B cell (primary cell): ENCODE measurements around the gene LHX1. TPM values are rescaled to one million over a fixed set of nuclear protein-coding genes. Genes with fewer than 3 reads are reported as not detected.
A peak's percentile ranks its signal among the peaks of the same experiment; 100 is the strongest.

Experiments used
- ATAC-seq: fragments of 200-7000 bp; cut with Tn5 transposase; one replicate; pipeline ENCODE4 v1.10.0; 2021; ENCODE audit warnings: low read depth, mild to moderate bottlenecking, moderate number of reproducible peaks, moderate library complexity
- CTCF ChIA-PET: fragments of 350-600 bp; sonication (Branson Sonifier 250); formaldehyde crosslinking; loops from one replicate; lab custom pipeline; 2021; ENCODE audit warnings: antibody characterized with exemption, inconsistent platforms; lab: Charles Lee
- POLR2A ChIA-PET: fragments of 350-600 bp; sonication (Branson Sonifier 250); formaldehyde crosslinking; loops from one replicate; lab custom pipeline; 2021; ENCODE audit warnings: antibody characterized with exemption; lab: Charles Lee
- DNase-seq: peaks from one replicate; pipeline ENCODE4 v3.0.0; 2013
- H2AFZ ChIP-seq: 2 replicates; pipeline ENCODE4 v1.6.1; 2012; ENCODE audit warnings: mild to moderate bottlenecking, low read depth, low read length; ENCODE audit not compliant: insufficient read depth, poor library complexity, severe bottlenecking
- H3K27ac ChIP-seq, 2 donors: 1 replicate in 1 of 2; 2 replicates in 1 of 2; pipeline ENCODE4 v1.5.1; 2012 to 2013; ENCODE audit warnings: low read length in 2 of 2, mild to moderate bottlenecking in 2 of 2, moderate library complexity in 1 of 2
- H3K27me3 ChIP-seq, 4 experiments: fragments of 200-600 bp in 1 of 4; sonication (generic) in 1 of 4; replicated peaks in 1 of 4; 1 replicate in 2 of 4; 2 replicates in 2 of 4; pipeline versions ENCODE4 v1.6.1 to v1.7.0; 2013 to 2016; ENCODE audit warnings: low read length in 3 of 4, mild to moderate bottlenecking in 2 of 4, mixed read lengths in 1 of 4, moderate library complexity in 1 of 4; ENCODE audit not compliant: insufficient read depth in 4 of 4, control insufficient read depth in 3 of 4; ENCODE audit errors: control extremely low read depth in 1 of 4
- H3K36me3 ChIP-seq, 2 experiments: replicated peaks in 1 of 2; 1 replicate in 1 of 2; 2 replicates in 1 of 2; pipeline versions ENCODE4 v1.6.1 to v1.7.1; 2013; ENCODE audit warnings: low read length in 1 of 2; ENCODE audit not compliant: insufficient read depth in 2 of 2, control insufficient read depth in 1 of 2; ENCODE audit errors: control extremely low read depth in 1 of 2, extremely low read depth in 1 of 2
- H3K4me1 ChIP-seq, 2 donors: fragments of 200-600 bp in 1 of 2; sonication (generic) in 1 of 2; 1 replicate in 1 of 2; 2 replicates in 1 of 2; pipeline versions ENCODE4 v1.5.1 to v1.6.1; 2013 to 2017; ENCODE audit warnings: low read length in 2 of 2; ENCODE audit not compliant: control insufficient read depth in 2 of 2, insufficient read depth in 2 of 2
- H3K4me2 ChIP-seq: replicated peaks from 2 replicates; pipeline ENCODE3; 2012; ENCODE audit warnings: mild to moderate bottlenecking, low read depth, low read length; ENCODE audit not compliant: poor library complexity, severe bottlenecking
- H3K4me3 ChIP-seq, 5 experiments: fragments of 200-600 bp in 1 of 5; sonication (generic) in 1 of 5; 1 replicate in 3 of 5; 2 replicates in 2 of 5; pipeline versions ENCODE4 v1.5.1 to v1.7.0; 2011 to 2016; ENCODE audit warnings: low read length in 4 of 5, mild to moderate bottlenecking in 4 of 5, low read depth in 2 of 5, control low read depth in 1 of 5, moderate library complexity in 1 of 5; ENCODE audit not compliant: insufficient read depth in 1 of 5; ENCODE audit errors: control extremely low read depth in 1 of 5, extremely low read depth in 1 of 5
- H3K79me2 ChIP-seq: fragments of 200-600 bp; sonication (generic); one replicate; pipeline ENCODE4 v1.6.0; 2016; ENCODE audit warnings: low read length; ENCODE audit not compliant: control insufficient read depth, insufficient read depth
- H3K9ac ChIP-seq: fragments of 200-600 bp; sonication (generic); 2 replicates; pipeline ENCODE4 v1.6.1; 2017; ENCODE audit warnings: mild to moderate bottlenecking, low read length, moderate library complexity
- H3K9me3 ChIP-seq, 3 donors: one replicate each; pipeline versions ENCODE4 v1.6.1 to v1.7.1; 2013; ENCODE audit warnings: low read length in 2 of 3; ENCODE audit not compliant: control insufficient read depth in 2 of 3, insufficient read depth in 1 of 3; ENCODE audit errors: control extremely low read depth in 1 of 3
- H4K20me1 ChIP-seq: 2 replicates; pipeline ENCODE4 v1.6.0; 2012; ENCODE audit warnings: mild to moderate bottlenecking, low read length; ENCODE audit not compliant: insufficient read depth, control insufficient read depth, poor library complexity, severe bottlenecking
- H3K27ac Mint-ChIP-seq: one replicate; pipeline ENCODE4 v1.8.0; 2021; ENCODE audit warnings: mixed read lengths
- H3K27me3 Mint-ChIP-seq: one replicate; pipeline ENCODE4 v1.8.0; 2021; ENCODE audit warnings: mixed read lengths
- H3K4me1 Mint-ChIP-seq: one replicate; pipeline ENCODE4 v1.8.0; 2021; ENCODE audit warnings: mixed read lengths
- H3K4me3 Mint-ChIP-seq: one replicate; pipeline ENCODE4 v1.8.0; 2021; ENCODE audit warnings: mixed read lengths
- H3K9me3 Mint-ChIP-seq: one replicate; pipeline ENCODE4 v1.8.0; 2022; ENCODE audit warnings: mixed read lengths; ENCODE audit not compliant: insufficient read depth
- CTCF ChIP-seq: fragments of 200-600 bp; IDR thresholded peaks from one replicate; pipeline ENCODE4 v1.8.0; 2022; ENCODE audit warnings: antibody characterized with exemption, mild to moderate bottlenecking
- EZH2 ChIP-seq: IDR thresholded peaks from 2 replicates; pipeline ENCODE4 v1.6.1; 2012; ENCODE audit warnings: borderline replicate concordance, low read depth, mild to moderate bottlenecking, moderate library complexity, low read length; ENCODE audit not compliant: insufficient read depth, poor library complexity, severe bottlenecking
- WGBS: methylation state at CpG from one replicate; pipeline ENCODE4 v1.1.5; 2013; ENCODE audit warnings: missing lambda C conversion rate; ENCODE audit not compliant: insufficient coverage; 5-methylcytosine and 5-hydroxymethylcytosine counted together
- intact Hi-C: fragments of 100-400 bp; cut with micrococcal nuclease; formaldehyde crosslinking; loops from one replicate; pipeline ENCODE4 v1.10.0; 2022
- polyA plus RNA-seq: library from polyadenylated mRNA; depleted of rRNA; stranded (reverse); fragments of >200 nt; gene quantifications from 2 replicates; pipeline ENCODE4 v1.2.3, GENCODE V29; 2012
- total RNA-seq, 2 donors: library from RNA; stranded (reverse); fragments of 120-200 nt in 1 of 2; gene quantifications; 1 replicate in 1 of 2; 2 replicates in 1 of 2; pipeline versions ENCODE4 v1.2.3 to v1.2.4, GENCODE V29; 2013 to 2022

Gene LHX1
- total and polyA plus RNA-seq, 2 donors (not counting 1 experiment from before 2014, with no cell fraction given) = not detected

- DNase-seq (no peak), ATAC-seq (no peak)
- H3K9ac ChIP-seq = no peak overlapping the region
- Mint-ChIP-seq H3K27ac (no peak overlapping the region), H3K27me3 (peaks cover 47% of the 10 kb centered on the region), H3K9me3 (no peaks in the 10 kb centered on the region), H3K4me3 (no peak overlapping the region), H3K4me1 (peaks cover 29% of the 10 kb centered on the region)
- ChIA-PET CTCF (no interaction called here), POLR2A (no interaction called here)
- peaks cover 0 to 15% (median 0%) of the 10 kb centered on the region in 3 donors for H3K9me3 ChIP-seq
- H3K4me2 ChIP-seq = no peak overlapping the region
- H3K4me3 ChIP-seq = no peak overlapping the region
- 80% methylated on average over 1 of the region's 2 CpGs for WGBS
- TF ChIP-seq CTCF = no peak
- TF ChIP-seq EZH2 = no peak
- peaks cover 25 to 29% of the 10 kb centered on the region in 2 donors for H3K4me1 ChIP-seq
- no peak overlapping the region for H2AFZ ChIP-seq
- intact Hi-C loops = no loop called here
- H3K36me3 ChIP-seq = no peaks in the 10 kb centered on the region
- H3K27me3 ChIP-seq = peaks cover 0 to 51% (median 32%) of the 10 kb centered on the region in 4 experiments
- no peak overlapping the region for H3K27ac ChIP-seq
- H3K79me2 ChIP-seq = no peaks in the 10 kb centered on the region
- H4K20me1 ChIP-seq = no peaks in the 10 kb centered on the region
Measured at GRCh38 chr17:36926701-36927100, 10.6 kb upstream of the LHX1 start.

GRCh38 chr17:36928471-36929345 lies 8.6 kb upstream of the LHX1 start:
- Histone ChIP-seq H3K27me3 (peaks cover 0 to 54% (median 48%) of the 10 kb centered on the region in 4 experiments), H3K4me1 (peaks cover 45 to 48% of the 10 kb centered on the region in 2 donors), H2AFZ (peak overlapping the region; percentile 63), H3K9ac (peak overlapping the region; percentile 59), H3K4me2 (peak overlapping the region; percentile 75), H3K9me3 (peaks cover 0 to 34% (median 0%) of the 10 kb centered on the region in 3 donors), H3K27ac (no peak overlapping the region), H4K20me1 (peaks cover 9% of the 10 kb centered on the region), H3K4me3 (peak overlapping the region in 4 of 5 experiments; percentile 14 to 47 (median 34)), H3K36me3 (no peaks in the 10 kb centered on the region), H3K79me2 (no peaks in the 10 kb centered on the region)
- ChIA-PET CTCF (no interaction called here), POLR2A (no interaction called here)
- Mint-ChIP-seq H3K4me1 (peaks cover 45% of the 10 kb centered on the region), H3K9me3 (no peaks in the 10 kb centered on the region), H3K4me3 (peak overlapping the region; percentile 85), H3K27me3 (peaks cover 57% of the 10 kb centered on the region), H3K27ac (no peak overlapping the region)
- WGBS = 45% methylated on average over 8 of the region's 13 CpGs
- TF ChIP-seq EZH2 (no peak), CTCF (no peak)
- intact Hi-C loops = loop anchor here (2.0 kb wide), 1 partner anchor 20 kb away; the partner anchor contains the start of gene AATF
- ATAC-seq (no peak), DNase-seq (no peak)
